ENCODE measurements around the gene SLC4A1.

Gene SLC4A1

GRCh38 chr17:44207319-44207718, 60.6 kb downstream of the SLC4A1 start:
- FAIRE-seq, result no peak
- DNase-seq (ENCODE audit: low spot score), result no peak

- FAIRE-seq, result no peak
- DNase-seq (ENCODE audit: low spot score), result no peak
Measured at GRCh38 chr17:44206825-44207155, 61.1 kb downstream of the SLC4A1 start.

GRCh38 chr17:44205962-44206824, 61.7 kb downstream of the SLC4A1 start:
- FAIRE-seq, result no peak
- no peak for DNase-seq (ENCODE audit: low spot score)

GRCh38 chr17:44204441-44204882, 63.5 kb downstream of the SLC4A1 start:
- FAIRE-seq (no peak), DNase-seq (ENCODE audit: low spot score) (peak; percentile 23)

- no peak for FAIRE-seq
- DNase-seq (ENCODE audit: low spot score), result peak; percentile 36
Measured at GRCh38 chr17:44203731-44204440, 64.0 kb downstream of the SLC4A1 start.

GRCh38 chr17:44202756-44203155, 65.2 kb downstream of the SLC4A1 start:
- DNase-seq (ENCODE audit: low spot score) (no peak), FAIRE-seq (no peak)

- DNase-seq (ENCODE audit: low spot score) (no peak), FAIRE-seq (no peak)
Measured at GRCh38 chr17:44200478-44201155, 67.3 kb downstream of the SLC4A1 start.

- FAIRE-seq, result peak; percentile 86
- DNase-seq (ENCODE audit: low spot score), result peak; percentile 99
Measured at GRCh38 chr17:44199553-44200477, 68.1 kb downstream of the SLC4A1 start, which contains the start of gene ATXN7L3. Gene ATXN7L3, minus strand, starts transcription at chr17:44199884. Its CDS starts 1,814 bp downstream, at chr17:44198070.

GRCh38 chr17:44198721-44199552, 69.0 kb downstream of the SLC4A1 start:
- FAIRE-seq (no peak), DNase-seq (ENCODE audit: low spot score) (peak; percentile 88)

All from urothelium cell line (cell line).